GM21515 (cell line): ENCODE data around the gene MORN1.

Source experiments
- ATAC-seq: cut with Tn5 transposase; IDR thresholded peaks from one replicate; pipeline ENCODE4 v1.9.1; 2021; ENCODE audit not compliant: unreplicated experiment

The MORN1 gene

DNA sequence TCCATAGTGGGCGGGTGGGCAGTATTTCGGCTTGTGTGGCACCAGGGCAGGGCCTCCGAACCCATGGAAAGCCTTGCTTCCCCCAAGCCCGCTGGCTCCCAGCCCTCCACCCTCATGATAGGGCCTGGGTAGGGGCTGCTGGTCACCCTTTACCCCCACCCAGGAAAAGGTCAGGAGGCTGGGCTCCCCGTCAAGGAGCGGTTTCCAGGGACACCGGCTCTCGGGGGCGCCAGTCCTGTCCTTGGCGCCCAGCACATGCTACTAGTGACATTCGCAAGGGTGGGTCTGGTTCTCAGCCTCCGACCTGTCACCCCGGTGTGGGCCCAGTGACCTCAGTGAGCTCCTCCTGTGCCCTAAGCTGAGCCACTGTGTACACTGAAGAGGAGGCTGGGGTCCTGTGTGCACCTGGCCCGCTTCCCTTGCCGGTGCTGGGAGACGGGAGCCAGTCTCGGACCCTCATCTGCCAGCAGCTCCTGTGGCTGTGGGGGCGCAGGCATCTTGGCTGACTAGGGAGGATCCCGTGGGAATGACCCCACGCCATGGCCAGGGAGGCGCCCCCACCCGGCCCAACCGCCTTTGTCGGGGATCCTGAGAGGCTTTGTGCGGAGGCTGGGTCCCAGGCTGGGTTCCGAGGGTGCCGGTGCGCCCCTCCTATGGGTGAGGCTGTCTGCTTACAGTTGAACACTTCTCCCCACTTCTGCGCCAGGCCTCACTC lies 108.6 kb downstream of the MORN1 start:
- ATAC-seq, result no peak

DNA sequence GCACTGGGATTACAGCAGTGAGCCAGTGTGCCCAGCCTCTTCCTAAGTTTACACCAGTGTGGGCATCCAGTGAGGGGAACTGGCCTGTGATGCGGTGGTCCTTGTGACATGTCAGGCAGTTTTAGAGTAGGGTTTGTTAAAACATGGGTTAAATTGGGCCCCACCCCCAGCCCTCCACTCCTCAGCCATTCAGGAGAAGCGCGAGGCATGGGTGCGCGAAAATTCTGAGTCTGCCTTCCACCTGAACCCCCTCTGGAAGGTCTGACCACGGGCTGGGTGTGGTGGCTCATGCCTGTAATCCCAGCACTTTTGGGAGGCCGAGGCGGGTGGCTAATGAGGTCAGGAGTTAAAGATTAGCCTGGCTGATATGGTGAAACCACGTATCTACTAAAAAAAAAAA lies 111.5 kb downstream of the MORN1 start:
- ATAC-seq, result no peak

GRCh38 chr1:2279210-2279639 lies 112.1 kb downstream of the MORN1 start:
- no peak for ATAC-seq

GRCh38 chr1:2278591-2279209 lies 112.7 kb downstream of the MORN1 start:
- no peak for ATAC-seq

- no peak for ATAC-seq
Observed at GRCh38 chr1:2277741-2278488, 113.4 kb downstream of the MORN1 start.

DNA sequence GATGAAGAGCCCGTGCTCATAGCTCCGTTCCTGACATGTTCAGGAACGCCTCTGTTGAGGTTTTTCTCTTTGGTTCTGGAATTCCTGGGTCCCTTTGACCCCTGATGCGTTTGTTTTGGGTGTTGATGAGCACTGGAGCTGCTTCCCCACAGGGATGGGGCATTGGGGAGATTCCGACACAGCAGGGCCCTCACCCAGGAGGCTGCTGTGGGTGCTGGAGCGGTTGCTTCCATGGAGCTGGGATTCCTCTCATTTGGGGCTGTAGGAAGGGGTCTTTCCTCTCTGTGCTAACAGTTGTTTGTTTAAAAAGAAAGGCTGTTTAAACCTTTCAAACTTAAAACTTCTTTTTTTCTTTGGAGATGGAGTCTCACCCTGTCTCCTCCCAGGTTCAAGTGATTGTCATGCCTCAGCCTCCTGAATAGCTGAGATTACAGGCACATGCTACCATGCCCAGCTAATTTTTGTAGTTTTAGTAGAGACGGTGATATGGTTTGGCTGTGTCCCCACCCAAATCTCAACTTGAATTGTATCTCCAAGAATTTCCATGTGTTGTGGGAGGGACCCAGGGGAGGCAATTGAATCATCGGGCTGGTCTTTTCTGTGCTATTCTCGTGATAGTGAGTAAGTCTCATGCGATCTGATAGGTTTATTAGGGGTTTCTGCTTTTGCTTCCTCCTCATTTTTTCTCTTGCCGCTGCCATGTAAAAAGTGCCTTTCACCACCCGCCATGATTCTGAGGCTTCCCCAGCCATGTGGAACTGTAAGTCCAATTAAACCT lies 114.4 kb downstream of the MORN1 start:
- ATAC-seq, result no peak

DNA sequence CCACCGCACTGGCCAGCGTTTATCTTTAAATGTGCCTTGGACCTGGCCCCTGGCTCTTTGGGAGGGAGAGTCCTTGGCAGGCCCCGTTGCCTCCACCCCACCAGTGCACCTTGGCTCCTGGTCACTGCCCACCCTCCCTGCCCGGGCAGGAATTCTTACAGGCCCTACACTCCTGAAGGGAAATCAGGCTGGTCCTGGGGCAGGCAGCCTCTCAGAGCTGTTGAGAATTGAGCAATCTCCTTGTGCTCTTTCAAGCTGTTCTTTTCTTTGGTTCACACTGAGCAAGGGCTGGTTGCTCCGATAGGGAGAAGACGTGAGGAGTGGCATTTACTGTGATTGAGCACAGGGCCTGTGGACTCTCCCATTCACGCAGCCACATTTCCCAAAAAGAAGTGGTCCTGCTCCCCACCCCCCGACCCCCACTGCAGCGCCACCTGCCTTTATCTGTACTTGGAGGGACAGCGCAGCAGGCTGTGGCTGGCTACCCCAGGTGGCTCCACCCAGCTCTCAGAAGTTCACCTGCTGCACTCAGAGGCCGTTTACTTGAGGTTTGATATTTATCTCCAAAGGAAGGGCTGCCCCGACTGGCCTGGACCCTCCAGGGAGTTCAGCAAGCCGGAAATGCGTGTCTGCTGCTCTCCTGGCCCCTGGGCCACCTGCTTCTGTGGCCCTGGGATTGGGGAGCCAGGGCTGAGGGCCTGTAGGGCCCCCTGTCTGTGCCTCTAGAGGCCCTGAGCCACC lies 115.4 kb downstream of the MORN1 start:
- no peak for ATAC-seq

GRCh38 chr1:2274929-2275475 lies 116.4 kb downstream of the MORN1 start:
- ATAC-seq, result no peak

DNA sequence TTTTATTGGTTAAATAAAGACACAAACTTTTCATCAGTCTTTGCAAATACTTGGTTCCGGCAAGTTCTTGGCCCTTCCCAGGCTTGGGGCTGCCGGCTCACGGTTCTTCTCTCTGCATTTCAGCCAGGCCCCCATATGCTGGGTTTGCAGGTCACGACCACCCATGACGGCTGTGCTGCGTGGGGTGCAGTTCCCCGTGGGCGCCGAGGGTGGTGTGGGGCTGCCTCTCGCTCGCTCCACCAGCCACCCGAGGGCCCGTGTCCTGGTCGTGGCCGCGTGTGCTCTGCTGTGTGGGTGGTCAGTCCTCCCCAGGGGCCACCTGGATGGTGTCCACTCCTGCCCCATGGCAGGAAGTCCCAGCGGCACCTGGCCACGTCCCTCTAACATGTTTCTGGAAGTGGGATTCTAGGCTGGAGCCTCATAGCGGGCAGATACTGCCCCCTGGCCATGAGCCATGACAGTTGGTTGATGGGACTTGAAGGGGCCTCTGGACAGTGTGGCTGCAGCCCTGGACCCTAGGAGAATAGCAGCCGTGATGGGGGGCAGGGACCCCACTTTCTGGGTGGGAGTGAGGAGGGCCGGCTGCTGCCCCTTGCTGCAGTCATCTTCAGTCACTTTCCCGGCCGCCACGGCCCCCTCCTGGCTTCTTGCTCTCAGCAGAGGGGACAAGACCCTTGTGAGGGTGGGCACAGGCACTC lies 117.0 kb downstream of the MORN1 start:
- ATAC-seq, result no peak

GRCh38 chr1:2273401-2274090 lies 117.8 kb downstream of the MORN1 start:
- no peak for ATAC-seq

DNA sequence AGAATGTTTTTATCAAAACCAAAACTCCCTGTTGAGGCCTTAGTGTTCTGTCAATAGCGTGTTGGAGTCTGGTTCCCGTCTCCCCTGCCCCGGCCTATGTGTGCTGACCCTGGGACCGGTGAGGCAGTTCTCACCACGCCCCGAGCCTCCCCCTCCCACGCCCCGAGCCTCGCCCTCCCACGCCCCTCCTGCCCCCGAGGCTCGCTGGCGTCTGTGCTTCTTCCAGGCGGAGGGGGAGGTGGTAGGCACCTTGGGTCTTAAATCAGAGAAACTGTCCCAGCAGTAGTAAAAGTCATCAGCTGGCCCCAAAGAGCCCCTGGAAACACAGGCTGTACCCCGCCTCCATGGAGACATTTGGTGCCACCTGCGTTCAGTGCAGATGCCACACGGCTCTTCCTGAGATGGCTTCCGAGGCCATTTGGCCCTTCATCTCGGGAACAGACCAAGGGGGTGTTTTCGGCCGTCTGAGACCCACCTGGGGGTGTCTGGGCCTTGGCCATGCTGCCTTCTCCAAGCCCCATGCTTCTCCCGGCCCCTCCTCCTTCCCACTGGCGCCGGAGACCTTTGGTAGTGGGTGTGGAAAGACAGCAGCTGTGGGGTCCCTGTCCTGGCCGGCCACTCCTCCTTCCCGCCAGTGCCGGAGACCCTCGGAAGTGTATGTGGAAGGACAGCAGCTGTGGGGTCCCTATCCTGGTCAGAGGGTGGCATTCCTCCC lies 118.5 kb downstream of the MORN1 start:
- ATAC-seq, result no peak

DNA sequence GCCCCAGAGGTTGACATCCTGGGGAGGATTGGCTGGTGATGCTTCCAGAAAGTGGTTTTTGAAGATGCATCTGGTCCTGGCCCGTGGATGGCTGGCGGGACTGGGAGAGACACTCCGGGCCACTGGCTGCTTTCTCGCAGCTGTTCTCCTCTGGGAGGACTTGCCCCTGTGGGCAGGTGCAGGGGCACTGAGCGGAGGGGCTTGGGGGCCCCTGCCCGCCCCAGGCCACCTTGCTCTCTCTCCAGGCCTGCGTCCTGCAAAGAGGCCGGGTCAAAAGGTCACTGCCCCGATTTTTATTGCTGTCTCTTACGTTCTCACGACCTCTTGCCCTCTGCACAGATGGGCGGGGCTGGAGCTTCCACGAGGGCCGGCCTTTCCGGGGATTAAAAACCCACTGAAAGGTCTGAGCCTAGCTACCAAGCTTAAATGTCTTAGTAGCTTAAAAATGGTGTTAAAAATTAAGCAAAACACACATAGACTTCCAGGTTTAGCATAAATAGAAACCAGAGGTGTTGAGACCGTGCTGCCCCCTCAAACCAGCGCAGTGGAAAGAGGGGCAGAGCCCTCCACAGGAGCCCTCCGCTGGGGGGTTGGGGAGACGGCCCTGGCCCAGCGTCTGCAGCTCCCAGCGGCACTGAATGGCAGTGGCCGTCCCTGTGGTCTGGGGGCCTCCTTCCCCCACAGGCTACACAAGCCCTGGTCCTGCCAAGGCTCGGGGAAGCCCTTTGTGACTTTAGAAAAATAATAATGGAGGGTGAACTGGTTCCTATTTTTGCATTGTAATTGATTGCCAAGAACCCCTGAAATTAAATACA lies 119.3 kb downstream of the MORN1 start:
- no peak for ATAC-seq
